SU-DHL-6 (cell line): ENCODE measurements around the gene KLHL7.

Source experiments
- EZH2phosphoT487 ChIP-seq: fragments of 200-600 bp; sonication (generic), shearing (Covaris generic); conservative IDR thresholded peaks from 2 replicates; pipeline ENCODE4 v1.6.1; 2018; ENCODE audit warnings: mild to moderate bottlenecking, antibody characterized with exemption, low read length, moderate library complexity, mixed read lengths
- TF ChIP-seq, protein P1 (sequence below): fragments of 200-600 bp; sonication (generic); IDR thresholded peaks from one replicate; pipeline ENCODE4 v1.5.1; 2017; ENCODE audit warnings: antibody characterized with exemption, mild to moderate bottlenecking, low read length, moderate library complexity; ENCODE audit not compliant: insufficient read depth, poor library complexity, severe bottlenecking

DNA sequence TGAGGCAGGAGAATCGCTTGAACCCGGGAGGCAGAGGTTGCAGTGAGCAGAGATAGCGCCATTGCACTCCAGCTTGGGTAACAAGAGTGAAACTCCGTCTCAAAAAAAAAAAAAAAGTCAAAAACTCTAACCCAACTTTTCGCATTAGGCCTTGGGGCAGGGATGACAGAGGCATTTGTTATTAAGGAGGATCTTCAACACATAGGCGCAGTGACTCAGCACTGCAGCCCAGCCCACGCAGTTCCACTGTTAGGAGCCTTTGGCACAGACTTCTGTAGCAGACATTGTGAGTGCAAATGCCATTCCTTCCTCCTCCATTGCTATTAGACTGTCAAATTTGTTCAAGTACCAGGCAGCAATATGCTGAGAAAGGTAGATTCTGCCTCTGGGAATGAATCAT is 43.1 kb upstream of the KLHL7 start:
- TF ChIP-seq, protein P1, sequence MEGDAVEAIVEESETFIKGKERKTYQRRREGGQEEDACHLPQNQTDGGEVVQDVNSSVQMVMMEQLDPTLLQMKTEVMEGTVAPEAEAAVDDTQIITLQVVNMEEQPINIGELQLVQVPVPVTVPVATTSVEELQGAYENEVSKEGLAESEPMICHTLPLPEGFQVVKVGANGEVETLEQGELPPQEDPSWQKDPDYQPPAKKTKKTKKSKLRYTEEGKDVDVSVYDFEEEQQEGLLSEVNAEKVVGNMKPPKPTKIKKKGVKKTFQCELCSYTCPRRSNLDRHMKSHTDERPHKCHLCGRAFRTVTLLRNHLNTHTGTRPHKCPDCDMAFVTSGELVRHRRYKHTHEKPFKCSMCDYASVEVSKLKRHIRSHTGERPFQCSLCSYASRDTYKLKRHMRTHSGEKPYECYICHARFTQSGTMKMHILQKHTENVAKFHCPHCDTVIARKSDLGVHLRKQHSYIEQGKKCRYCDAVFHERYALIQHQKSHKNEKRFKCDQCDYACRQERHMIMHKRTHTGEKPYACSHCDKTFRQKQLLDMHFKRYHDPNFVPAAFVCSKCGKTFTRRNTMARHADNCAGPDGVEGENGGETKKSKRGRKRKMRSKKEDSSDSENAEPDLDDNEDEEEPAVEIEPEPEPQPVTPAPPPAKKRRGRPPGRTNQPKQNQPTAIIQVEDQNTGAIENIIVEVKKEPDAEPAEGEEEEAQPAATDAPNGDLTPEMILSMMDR, result no peak
- TF ChIP-seq EZH2phosphoT487, result no peak
